NCI-H2081 treated with DMSO at 0.1 percent for 48 hours (cell line): ENCODE measurements around the gene TMEM60.

Source experiments
- DNase-seq: peaks from one replicate; lab custom pipeline; 2025; lab: John Stamatoyannopoulos, UW

The TMEM60 gene

DNA sequence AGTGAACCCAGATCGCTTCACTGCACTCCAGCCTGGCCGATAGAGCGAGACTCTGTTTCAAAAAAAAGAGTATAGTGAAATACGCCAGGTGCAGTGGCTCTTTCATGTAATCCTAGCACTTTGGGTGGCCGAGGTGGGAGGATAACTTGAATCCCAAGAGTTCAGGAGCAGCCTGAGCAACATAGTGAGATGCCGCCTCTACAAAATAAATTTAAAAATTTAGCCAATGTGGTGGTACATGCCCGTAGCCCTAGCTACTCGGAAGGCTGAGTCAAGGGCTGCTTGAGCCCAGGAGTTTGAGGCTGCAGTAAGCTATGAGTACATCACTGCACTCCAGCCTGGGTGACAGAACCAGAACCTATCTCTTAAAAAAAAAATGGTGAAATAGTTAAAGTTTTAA, 27.9 kb downstream of the TMEM60 start:
- no peak for DNase-seq

- DNase-seq: no peak
Observed at GRCh38 chr7:77766801-77767605, 31.2 kb downstream of the TMEM60 start.

GRCh38 chr7:77765906-77766800, 32.1 kb downstream of the TMEM60 start:
- DNase-seq: no peak

DNA sequence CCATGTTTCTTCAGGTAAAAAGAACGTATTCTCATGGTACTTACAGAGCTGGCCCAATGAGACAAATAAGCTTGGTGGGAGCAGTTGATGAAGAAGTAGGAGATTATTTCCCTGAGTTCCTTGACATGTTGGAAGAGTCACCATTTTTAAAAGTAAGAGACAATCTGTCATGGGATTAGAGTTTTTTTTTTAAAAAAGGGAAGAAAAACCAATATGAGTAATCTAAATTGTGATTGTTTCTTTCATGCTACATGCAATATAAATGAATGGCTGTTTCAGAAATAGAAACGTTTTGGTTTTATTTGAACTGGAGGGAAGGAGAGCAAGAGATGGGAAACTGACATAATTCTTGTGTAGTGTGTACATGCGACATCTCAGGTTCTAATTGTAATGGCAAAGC, 32.8 kb downstream of the TMEM60 start:
- no peak for DNase-seq

DNA sequence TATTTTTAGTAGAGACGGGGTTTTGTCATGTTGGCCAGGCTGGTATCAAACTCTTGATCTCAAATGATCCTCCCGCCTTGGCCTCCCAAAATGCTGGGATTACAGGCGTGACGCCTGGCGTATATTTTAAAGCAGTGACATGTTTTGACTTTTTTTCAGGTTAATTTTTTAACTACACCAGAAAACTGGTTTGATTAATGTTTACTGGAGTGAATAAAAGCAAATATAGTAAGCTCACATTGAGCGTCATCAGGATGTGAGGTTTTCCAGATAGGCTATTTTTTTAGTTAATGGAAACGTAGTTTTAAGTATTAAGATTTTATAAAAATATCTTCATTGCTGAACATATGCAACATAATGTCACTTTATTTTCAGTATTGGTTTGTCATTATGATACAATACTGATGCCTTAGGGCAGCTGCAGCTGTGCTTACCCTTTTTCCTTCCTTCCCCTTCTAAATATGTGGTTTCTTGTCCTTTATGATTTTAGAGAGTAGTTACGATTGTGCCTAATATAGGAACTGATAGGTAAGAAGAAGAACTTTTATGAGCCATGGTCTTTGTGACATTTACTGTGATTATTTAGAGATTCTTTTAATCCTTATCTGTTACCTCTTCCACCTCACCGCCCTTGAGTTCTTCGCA, 37.3 kb downstream of the TMEM60 start:
- no peak for DNase-seq

- peak; percentile 8 for DNase-seq
Observed at GRCh38 chr7:77759294-77759889, 38.8 kb downstream of the TMEM60 start.

DNA sequence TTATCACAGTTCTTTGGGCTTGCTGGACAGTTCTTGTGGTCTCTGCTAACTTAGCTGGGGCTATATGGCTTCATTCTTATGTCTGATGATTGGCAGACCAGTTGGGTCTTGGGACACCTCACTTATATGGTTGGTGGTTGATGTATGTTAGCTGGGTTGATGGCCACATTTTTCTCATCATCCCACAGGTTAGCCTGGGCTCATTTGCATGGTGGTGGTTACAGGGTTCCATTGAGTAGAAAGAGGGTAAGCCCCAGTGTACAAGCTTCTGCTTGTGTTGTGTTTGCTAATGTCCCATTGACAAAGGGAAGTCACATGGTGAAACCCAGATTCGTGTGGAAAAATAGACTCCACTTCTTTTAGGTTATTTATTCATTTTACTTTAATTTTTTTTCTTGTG, 40.6 kb downstream of the TMEM60 start:
- DNase-seq: no peak

DNA sequence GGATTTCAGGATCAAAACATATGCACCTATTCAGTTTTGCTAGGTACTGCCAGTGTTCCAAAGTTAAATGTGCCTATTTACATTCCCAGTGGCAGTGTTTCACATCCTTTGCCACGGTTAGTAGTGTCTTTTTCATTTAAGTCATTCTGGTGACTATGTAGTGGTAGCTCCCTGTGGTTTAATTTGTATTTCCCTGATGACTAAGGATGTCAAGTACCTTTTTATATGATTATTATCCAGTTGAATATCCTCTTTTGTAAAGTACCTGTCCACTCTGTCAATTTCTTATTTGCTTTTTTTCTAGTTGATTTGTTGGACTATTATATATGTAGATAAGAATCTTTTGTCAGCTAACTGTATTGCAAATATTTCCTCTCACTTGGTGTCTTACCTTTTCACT, 45.1 kb downstream of the TMEM60 start:
- DNase-seq: peak; percentile 73

DNA sequence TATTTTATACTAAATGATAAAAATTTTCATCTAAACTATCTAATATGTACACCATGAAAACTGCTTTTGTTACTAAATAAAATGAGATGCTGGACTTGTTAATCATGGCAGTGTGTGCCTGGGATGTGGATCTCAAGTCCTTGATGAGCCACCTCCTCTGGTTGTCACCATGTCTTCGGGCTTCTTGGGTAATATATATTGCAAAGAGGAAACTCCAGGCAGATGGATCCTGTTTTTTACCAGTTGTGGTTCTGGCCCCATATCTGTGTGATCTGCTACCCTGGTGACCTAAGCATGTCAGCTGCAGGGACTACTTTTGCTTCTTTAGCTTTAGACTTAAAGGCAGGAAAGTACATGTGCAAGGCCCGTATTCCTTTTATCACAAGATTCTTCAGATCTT, 46.2 kb downstream of the TMEM60 start:
- no peak for DNase-seq

GRCh38 chr7:77747718-77748117, 50.5 kb downstream of the TMEM60 start:
- no peak for DNase-seq

DNA sequence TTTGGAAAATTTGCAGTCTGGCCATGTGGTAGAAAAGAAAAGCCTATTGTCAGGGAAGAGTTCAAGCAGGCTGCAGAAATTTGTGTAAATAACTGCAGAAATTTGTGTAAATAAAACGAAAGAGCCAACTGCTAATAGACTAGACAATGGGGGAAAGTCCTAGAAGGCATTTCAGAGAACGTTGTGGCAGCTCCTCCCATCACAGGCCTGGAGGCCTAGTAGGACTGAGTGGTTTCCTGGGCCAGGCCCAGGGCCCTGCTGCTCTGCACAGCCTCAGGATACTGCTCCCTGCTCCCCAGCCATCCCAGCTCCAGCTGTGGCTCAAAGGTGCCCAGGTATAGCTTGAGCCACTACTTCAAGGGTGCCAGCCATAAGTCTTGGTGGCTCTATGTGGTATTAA, 51.1 kb downstream of the TMEM60 start:
- DNase-seq: no peak

DNA sequence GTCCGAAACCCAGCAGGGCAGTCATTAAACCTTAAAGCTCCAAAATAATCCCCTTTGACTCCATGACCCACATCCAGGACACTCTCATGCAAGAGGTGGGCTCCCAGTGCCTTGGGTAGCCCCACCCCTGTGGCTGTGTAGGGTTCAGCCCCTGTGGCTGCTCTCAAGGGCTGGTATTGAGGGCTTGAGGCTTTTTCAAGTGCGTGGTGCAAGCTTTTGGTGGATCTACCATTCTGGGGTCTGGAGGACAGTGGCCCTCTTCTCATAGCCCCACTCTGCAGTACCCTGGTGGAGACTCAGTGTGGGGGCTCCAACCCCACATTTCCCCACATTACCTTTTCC, 51.4 kb downstream of the TMEM60 start:
- no peak for DNase-seq

- no peak for DNase-seq
Observed at GRCh38 chr7:77746164-77746823, 51.9 kb downstream of the TMEM60 start.

DNA sequence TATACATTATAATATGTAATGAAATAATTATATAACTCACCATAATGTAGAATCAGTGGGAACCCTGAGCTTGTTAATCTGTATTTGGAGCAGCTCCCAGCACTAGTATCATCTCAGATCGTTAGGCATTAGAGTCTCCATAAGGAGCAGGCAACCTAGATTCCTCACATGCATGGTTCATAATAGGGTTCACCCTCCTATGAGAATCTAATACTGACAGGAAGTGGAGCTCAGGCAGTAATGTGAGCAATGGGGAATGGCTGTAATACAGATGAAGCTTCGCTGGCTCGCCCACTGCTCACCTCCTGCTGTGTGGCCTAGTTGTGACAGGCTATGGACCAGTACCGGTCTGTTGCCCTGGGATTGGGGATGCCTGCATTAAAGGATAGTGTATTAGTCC, 52.5 kb downstream of the TMEM60 start:
- DNase-seq: no peak
